ENCODE data around the gene CTXND2. TPM values are rescaled to one million over a fixed set of nuclear protein-coding genes. Genes with fewer than 3 reads are reported as not detected.
"Not testable (repeated sequence)": the region's sequence is repeated elsewhere in the genome, so short reads cannot be mapped to it uniquely, and the experiment has no call there.

The CTXND2 gene
- total RNA-seq (2014; rRNA removed; shearing (Covaris generic); ENCODE audit: low replicate concordance): not detected in 2 replicates

GRCh38 chr1:150887018-150887417 lies at the start of gene CTXND2:
Gene CTXND2 (plus strand): TSS chr1:150887136. CDS start chr1:150912315, 25,179 bp downstream.
- Histone ChIP-seq H4K20me1 (ENCODE audit: insufficient read depth, low read depth, low read length) (no peaks in the 10 kb centered on the region), H3K79me2 (ENCODE audit: low read length) (no peaks in the 10 kb centered on the region), H3K9ac (ENCODE audit: low read length) (no peak within 1 kb of the TSS), H3K4me1 (ENCODE audit: low read length) (peaks cover 4% of the 10 kb centered on the region), H2AFZ (ENCODE audit: low read length) (no peak within 1 kb of the TSS), H3K9me3 (ENCODE audit: low read length) (no peaks in the 10 kb centered on the region), H3K4me3 (ENCODE audit: low read length) (no peak within 1 kb of the TSS), H3K9me2 (replicated peaks; ENCODE audit: insufficient read depth, low read length) (no peaks in the 10 kb centered on the region), H3K27me3 (ENCODE audit: low read length) (no peaks in the 10 kb centered on the region), H3K4me2 (ENCODE audit: low read depth, low read length, poor library complexity, severe bottlenecking) (no peak within 1 kb of the TSS), H3K36me3 (ENCODE audit: insufficient read depth, low read length) (no peaks in the 10 kb centered on the region), H3K27ac (ENCODE audit: low read length) (no peak within 1 kb of the TSS)
- no peak for DNase-seq

- not testable (repeated sequence) for H3K27me3 ChIP-seq (ENCODE audit: low read length); H3K27ac ChIP-seq (ENCODE audit: low read length); H2AFZ ChIP-seq (ENCODE audit: low read length); H3K9me3 ChIP-seq (ENCODE audit: low read length); H3K36me3 ChIP-seq (ENCODE audit: insufficient read depth, low read length); H3K4me2 ChIP-seq (ENCODE audit: low read depth, low read length, poor library complexity, severe bottlenecking); H3K4me3 ChIP-seq (ENCODE audit: low read length); H3K79me2 ChIP-seq (ENCODE audit: low read length); H4K20me1 ChIP-seq (ENCODE audit: insufficient read depth, low read depth, low read length); H3K9me2 ChIP-seq (replicated peaks; ENCODE audit: insufficient read depth, low read length); H3K9ac ChIP-seq (ENCODE audit: low read length); DNase-seq
- peaks cover 20% of the 10 kb centered on the region for H3K4me1 ChIP-seq (ENCODE audit: low read length)
Measured at GRCh38 chr1:150840850-150841249, 46.1 kb upstream of the CTXND2 start.

- no peak overlapping the region for H2AFZ ChIP-seq (ENCODE audit: low read length)
- no peaks in the 10 kb centered on the region for H3K9me3 ChIP-seq (ENCODE audit: low read length)
- no peaks in the 10 kb centered on the region for H3K79me2 ChIP-seq (ENCODE audit: low read length)
- H3K27me3 ChIP-seq (ENCODE audit: low read length): no peaks in the 10 kb centered on the region
- DNase-seq: no peak
- H3K27ac ChIP-seq (ENCODE audit: low read length): peak overlapping the region; percentile 16; the same call in 1 of the 2 replicates
- no peaks in the 10 kb centered on the region for H4K20me1 ChIP-seq (ENCODE audit: insufficient read depth, low read depth, low read length)
- H3K4me2 ChIP-seq (ENCODE audit: low read depth, low read length, poor library complexity, severe bottlenecking): no peak overlapping the region
- no peak overlapping the region for H3K9ac ChIP-seq (ENCODE audit: low read length)
- no peak overlapping the region for H3K4me3 ChIP-seq (ENCODE audit: low read length)
- peaks cover 9% of the 10 kb centered on the region; the same call in 1 of the 2 replicates for H3K36me3 ChIP-seq (ENCODE audit: insufficient read depth, low read length)
- H3K9me2 ChIP-seq (replicated peaks; ENCODE audit: insufficient read depth, low read length): no peaks in the 10 kb centered on the region
- peaks cover 20% of the 10 kb centered on the region for H3K4me1 ChIP-seq (ENCODE audit: low read length)
Measured at GRCh38 chr1:150841626-150842025, 45.3 kb upstream of the CTXND2 start.

- no peaks in the 10 kb centered on the region for H3K79me2 ChIP-seq (ENCODE audit: low read length)
- peaks cover 9% of the 10 kb centered on the region; the same call in 1 of the 2 replicates for H3K36me3 ChIP-seq (ENCODE audit: insufficient read depth, low read length)
- H3K4me1 ChIP-seq (ENCODE audit: low read length): peaks cover 20% of the 10 kb centered on the region
- no peak overlapping the region for H3K4me3 ChIP-seq (ENCODE audit: low read length)
- H3K9ac ChIP-seq (ENCODE audit: low read length): no peak overlapping the region
- no peaks in the 10 kb centered on the region for H3K9me2 ChIP-seq (replicated peaks; ENCODE audit: insufficient read depth, low read length)
- H3K27me3 ChIP-seq (ENCODE audit: low read length): no peaks in the 10 kb centered on the region
- no peak overlapping the region for H3K4me2 ChIP-seq (ENCODE audit: low read depth, low read length, poor library complexity, severe bottlenecking)
- DNase-seq: no peak
- H3K27ac ChIP-seq (ENCODE audit: low read length): no peak overlapping the region
- no peaks in the 10 kb centered on the region for H3K9me3 ChIP-seq (ENCODE audit: low read length)
- H2AFZ ChIP-seq (ENCODE audit: low read length): no peak overlapping the region
- no peaks in the 10 kb centered on the region for H4K20me1 ChIP-seq (ENCODE audit: insufficient read depth, low read depth, low read length)
Measured at GRCh38 chr1:150842343-150842742, 44.6 kb upstream of the CTXND2 start.

- Histone ChIP-seq H3K27me3 (ENCODE audit: low read length) (no peaks in the 10 kb centered on the region), H3K9me3 (ENCODE audit: low read length) (no peaks in the 10 kb centered on the region), H2AFZ (ENCODE audit: low read length) (no peak overlapping the region), H3K36me3 (ENCODE audit: insufficient read depth, low read length) (peaks cover 9% of the 10 kb centered on the region; the same call in 1 of the 2 replicates), H3K27ac (ENCODE audit: low read length) (no peak overlapping the region), H3K4me2 (ENCODE audit: low read depth, low read length, poor library complexity, severe bottlenecking) (no peak overlapping the region), H3K4me3 (ENCODE audit: low read length) (no peak overlapping the region), H3K4me1 (ENCODE audit: low read length) (peaks cover 20% of the 10 kb centered on the region), H3K9me2 (replicated peaks; ENCODE audit: insufficient read depth, low read length) (no peaks in the 10 kb centered on the region), H3K9ac (ENCODE audit: low read length) (no peak overlapping the region), H3K79me2 (ENCODE audit: low read length) (no peaks in the 10 kb centered on the region), H4K20me1 (ENCODE audit: insufficient read depth, low read depth, low read length) (no peaks in the 10 kb centered on the region)
- DNase-seq: no peak
Measured at GRCh38 chr1:150842964-150843363, 44.0 kb upstream of the CTXND2 start.

GRCh38 chr1:150843474-150843873 lies 43.5 kb upstream of the CTXND2 start:
- H3K27ac ChIP-seq (ENCODE audit: low read length): no peak overlapping the region
- no peak overlapping the region for H3K4me2 ChIP-seq (ENCODE audit: low read depth, low read length, poor library complexity, severe bottlenecking)
- H3K79me2 ChIP-seq (ENCODE audit: low read length): no peaks in the 10 kb centered on the region
- H2AFZ ChIP-seq (ENCODE audit: low read length): no peak overlapping the region
- H3K9me2 ChIP-seq (replicated peaks; ENCODE audit: insufficient read depth, low read length): no peaks in the 10 kb centered on the region
- peaks cover 9% of the 10 kb centered on the region; the same call in 1 of the 2 replicates for H3K36me3 ChIP-seq (ENCODE audit: insufficient read depth, low read length)
- no peak overlapping the region for H3K9ac ChIP-seq (ENCODE audit: low read length)
- H4K20me1 ChIP-seq (ENCODE audit: insufficient read depth, low read depth, low read length): no peaks in the 10 kb centered on the region
- no peaks in the 10 kb centered on the region for H3K9me3 ChIP-seq (ENCODE audit: low read length)
- DNase-seq: no peak
- H3K27me3 ChIP-seq (ENCODE audit: low read length): no peaks in the 10 kb centered on the region
- peaks cover 20% of the 10 kb centered on the region for H3K4me1 ChIP-seq (ENCODE audit: low read length)
- H3K4me3 ChIP-seq (ENCODE audit: low read length): no peak overlapping the region

GRCh38 chr1:150846473-150847146 lies 40.3 kb upstream of the CTXND2 start:
- Histone ChIP-seq H3K27me3 (ENCODE audit: low read length) (no peaks in the 10 kb centered on the region), H3K9ac (ENCODE audit: low read length) (no peak overlapping the region), H3K9me2 (replicated peaks; ENCODE audit: insufficient read depth, low read length) (no peaks in the 10 kb centered on the region), H3K79me2 (ENCODE audit: low read length) (no peaks in the 10 kb centered on the region), H3K4me3 (ENCODE audit: low read length) (no peak overlapping the region), H3K36me3 (ENCODE audit: insufficient read depth, low read length) (no peaks in the 10 kb centered on the region), H3K9me3 (ENCODE audit: low read length) (no peaks in the 10 kb centered on the region), H3K4me1 (ENCODE audit: low read length) (peaks cover 8% of the 10 kb centered on the region), H3K27ac (ENCODE audit: low read length) (no peak overlapping the region), H3K4me2 (ENCODE audit: low read depth, low read length, poor library complexity, severe bottlenecking) (no peak overlapping the region), H2AFZ (ENCODE audit: low read length) (no peak overlapping the region), H4K20me1 (ENCODE audit: insufficient read depth, low read depth, low read length) (no peaks in the 10 kb centered on the region)
- no peak for DNase-seq

- not testable (repeated sequence) for H3K9ac ChIP-seq (ENCODE audit: low read length); H2AFZ ChIP-seq (ENCODE audit: low read length); H4K20me1 ChIP-seq (ENCODE audit: insufficient read depth, low read depth, low read length); H3K4me1 ChIP-seq (ENCODE audit: low read length); H3K4me3 ChIP-seq (ENCODE audit: low read length); H3K79me2 ChIP-seq (ENCODE audit: low read length); H3K27me3 ChIP-seq (ENCODE audit: low read length); DNase-seq; H3K9me3 ChIP-seq (ENCODE audit: low read length); H3K9me2 ChIP-seq (replicated peaks; ENCODE audit: insufficient read depth, low read length); H3K4me2 ChIP-seq (ENCODE audit: low read depth, low read length, poor library complexity, severe bottlenecking); H3K27ac ChIP-seq (ENCODE audit: low read length)
- peaks cover 29% of the 10 kb centered on the region for H3K36me3 ChIP-seq (ENCODE audit: insufficient read depth, low read length)
Measured at GRCh38 chr1:150850801-150851362, 36.1 kb upstream of the CTXND2 start.
